ENCODE results near the gene RASL12. TPM values are rescaled to one million over a fixed set of nuclear protein-coding genes. Genes with fewer than 3 reads are reported as not detected.

RASL12 gene
- total and polyA plus RNA-seq, 2 experiments from 2014 or later: 4.6 to 6.4 TPM

- Histone ChIP-seq H3K4me2 (no peak overlapping the region), H2AFZ (no peak overlapping the region), H3K27me3 (no peaks in the 10 kb centered on the region), H3K9me2 (replicated peaks; ENCODE audit: insufficient read depth) (no peaks in the 10 kb centered on the region), H3K4me3 (no peak overlapping the region), H3K4me1 (ENCODE audit: insufficient read depth) (peaks cover 20% of the 10 kb centered on the region), H4K20me1 (ENCODE audit: insufficient read depth, poor library complexity, severe bottlenecking) (no peaks in the 10 kb centered on the region), H3K36me3 (replicated peaks; ENCODE audit: insufficient read depth, low read depth) (no peaks in the 10 kb centered on the region), H3K79me2 (no peaks in the 10 kb centered on the region), H3K27ac (no peak overlapping the region), H3K9me3 (ENCODE audit: low read depth) (no peaks in the 10 kb centered on the region)
- DNase-seq (ENCODE audit: low spot score): no peak
- WGBS (ENCODE audit: low lambda C conversion rate, missing lambda C conversion rate): 70% methylated on average over 6 of the region's 6 CpGs
- no peak for TF ChIP-seq EZH2phosphoT487 (IDR thresholded peaks at IDR 0.05; ENCODE audit: low read depth, severe bottlenecking, unreplicated experiment)
- no peak for TF ChIP-seq CTCF (IDR thresholded peaks at IDR 0.05; ENCODE audit: poor library complexity)
- TF ChIP-seq EZH2 (IDR thresholded peaks at IDR 0.05; ENCODE audit: borderline replicate concordance): no peak
These were observed 12.5 kb downstream of the RASL12 start for GRCh38 chr15:65055201-65055870.

- DNase-seq (ENCODE audit: low spot score): peak; percentile 88
- H3K4me2 ChIP-seq: no peak overlapping the region
- H4K20me1 ChIP-seq (ENCODE audit: insufficient read depth, poor library complexity, severe bottlenecking): no peaks in the 10 kb centered on the region
- no peaks in the 10 kb centered on the region for H3K9me2 ChIP-seq (replicated peaks; ENCODE audit: insufficient read depth)
- peak overlapping the region; percentile 31 for H3K27ac ChIP-seq
- H3K4me3 ChIP-seq: no peak overlapping the region
- TF ChIP-seq CTCF (IDR thresholded peaks at IDR 0.05; ENCODE audit: poor library complexity): peak; percentile 93
- no peak for TF ChIP-seq EZH2 (IDR thresholded peaks at IDR 0.05; ENCODE audit: borderline replicate concordance)
- no peaks in the 10 kb centered on the region for H3K79me2 ChIP-seq
- WGBS (ENCODE audit: low lambda C conversion rate, missing lambda C conversion rate): 77% methylated on average over 26 of the region's 26 CpGs
- H2AFZ ChIP-seq: no peak overlapping the region
- H3K4me1 ChIP-seq (ENCODE audit: insufficient read depth): peaks cover 20% of the 10 kb centered on the region
- no peaks in the 10 kb centered on the region for H3K27me3 ChIP-seq
- no peaks in the 10 kb centered on the region for H3K36me3 ChIP-seq (replicated peaks; ENCODE audit: insufficient read depth, low read depth)
- no peaks in the 10 kb centered on the region for H3K9me3 ChIP-seq (ENCODE audit: low read depth)
These were observed 13.2 kb downstream of the RASL12 start for GRCh38 chr15:65054333-65055200.

- 96% methylated on average over 2 of the region's 2 CpGs for WGBS (ENCODE audit: low lambda C conversion rate, missing lambda C conversion rate)
These were observed 14.8 kb downstream of the RASL12 start for GRCh38 chr15:65052956-65053355.

More at GRCh38 chr15:65052956-65053355, 14.8 kb downstream of the RASL12 start:
- Histone ChIP-seq H3K36me3 (replicated peaks; ENCODE audit: insufficient read depth, low read depth) (no peaks in the 10 kb centered on the region), H4K20me1 (ENCODE audit: insufficient read depth, poor library complexity, severe bottlenecking) (no peaks in the 10 kb centered on the region), H3K4me1 (ENCODE audit: insufficient read depth) (peaks cover 20% of the 10 kb centered on the region), H3K27me3 (no peaks in the 10 kb centered on the region), H3K9me2 (replicated peaks; ENCODE audit: insufficient read depth) (no peaks in the 10 kb centered on the region), H3K27ac (no peak overlapping the region), H3K4me3 (no peak overlapping the region), H2AFZ (no peak overlapping the region), H3K9me3 (ENCODE audit: low read depth) (no peaks in the 10 kb centered on the region), H3K79me2 (no peaks in the 10 kb centered on the region), H3K4me2 (no peak overlapping the region)
- no peak for DNase-seq (ENCODE audit: low spot score)
- TF ChIP-seq EZH2 (IDR thresholded peaks at IDR 0.05; ENCODE audit: borderline replicate concordance) (no peak), EZH2phosphoT487 (IDR thresholded peaks at IDR 0.05; ENCODE audit: low read depth, severe bottlenecking, unreplicated experiment) (no peak), CTCF (IDR thresholded peaks at IDR 0.05; ENCODE audit: poor library complexity) (no peak)
